Stomach smooth muscle (tissue), 2 donors: Measurements from ENCODE around the gene ARMH1.

ENCODE experiments used
- H3K27ac ChIP-seq: one replicate; pipeline ENCODE4 v1.7.0; 2013; ENCODE audit warnings: mild to moderate bottlenecking, low read length, inconsistent platforms
- H3K27me3 ChIP-seq, 2 donors: one replicate each; pipeline ENCODE4 v1.7.0; 2013; ENCODE audit warnings: low read length in 2 of 2; ENCODE audit not compliant: insufficient read depth in 2 of 2, control insufficient read depth in 1 of 2
- H3K36me3 ChIP-seq, 2 donors: one replicate each; pipeline ENCODE4 v1.7.0; 2013; ENCODE audit warnings: low read length in 2 of 2; ENCODE audit not compliant: control insufficient read depth in 2 of 2, insufficient read depth in 2 of 2
- H3K4me1 ChIP-seq: one replicate; pipeline ENCODE4 v1.7.0; 2013; ENCODE audit warnings: low read length; ENCODE audit not compliant: control insufficient read depth, insufficient read depth
- H3K4me3 ChIP-seq, 2 donors: one replicate each; pipeline ENCODE4 v1.7.0; 2013; ENCODE audit warnings: low read length in 2 of 2
- H3K9ac ChIP-seq, 2 donors: one replicate each; pipeline ENCODE4 v1.7.0; 2013; ENCODE audit warnings: low read length in 2 of 2, mild to moderate bottlenecking in 1 of 2
- H3K9me3 ChIP-seq, 2 donors: one replicate each; pipeline ENCODE4 v1.7.0; 2013; ENCODE audit warnings: low read length in 2 of 2; ENCODE audit not compliant: control insufficient read depth in 2 of 2
- donor health status: healthy.
- donor health status: Pancreatic carcinoma.

ARMH1 gene

DNA sequence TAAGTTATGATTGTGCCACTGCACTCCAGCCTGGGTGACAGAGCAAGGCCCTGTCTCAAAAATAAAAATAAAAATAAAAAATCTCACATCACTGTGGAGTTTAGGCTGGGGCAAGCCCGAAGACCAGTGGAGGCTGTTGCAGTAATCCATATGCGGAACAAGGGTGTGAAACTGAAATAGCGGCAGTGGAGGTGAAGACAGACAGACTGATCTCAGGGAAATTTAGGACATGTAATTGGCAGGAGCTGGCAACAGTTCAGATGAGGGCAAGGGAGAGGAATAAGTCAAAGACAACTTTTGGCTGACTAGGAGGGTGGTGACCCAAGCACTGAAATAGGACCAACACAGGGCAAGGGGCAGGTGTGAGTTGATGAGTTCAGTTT lies 8.4 kb downstream of the ARMH1 start:
- no peaks in the 10 kb centered on the region for H3K27me3 ChIP-seq
- H3K4me1 ChIP-seq, result no peaks in the 10 kb centered on the region
- no peak overlapping the region for H3K4me3 ChIP-seq
- no peak overlapping the region for H3K9ac ChIP-seq
- no peak overlapping the region for H3K27ac ChIP-seq
- H3K9me3 ChIP-seq, result no peaks in the 10 kb centered on the region
- H3K36me3 ChIP-seq, result no peaks in the 10 kb centered on the region

DNA sequence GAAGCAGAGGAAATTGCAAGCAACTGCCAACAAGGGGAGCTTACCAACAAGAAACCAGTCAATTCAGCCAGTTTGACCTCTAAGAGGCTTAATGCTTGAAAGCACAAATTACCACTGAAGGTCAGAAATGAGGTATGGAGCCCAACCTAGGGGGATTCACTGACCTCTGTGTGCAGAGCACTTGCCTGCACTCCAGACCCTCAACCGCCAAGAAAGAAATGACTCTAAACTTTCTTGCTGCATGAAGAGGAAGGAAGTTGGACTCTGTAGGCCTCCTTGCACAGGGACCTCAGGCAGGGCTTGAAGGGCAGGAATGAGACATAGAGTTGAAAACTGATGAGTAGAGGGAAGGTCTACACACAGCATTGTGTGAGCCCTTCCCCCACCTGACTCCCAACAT lies 10.0 kb downstream of the ARMH1 start:
- no peak overlapping the region for H3K9ac ChIP-seq
- H3K27ac ChIP-seq, result no peak overlapping the region
- no peaks in the 10 kb centered on the region for H3K36me3 ChIP-seq
- H3K4me1 ChIP-seq, result no peaks in the 10 kb centered on the region
- H3K9me3 ChIP-seq, result no peaks in the 10 kb centered on the region
- no peaks in the 10 kb centered on the region for H3K27me3 ChIP-seq
- no peak overlapping the region for H3K4me3 ChIP-seq

DNA sequence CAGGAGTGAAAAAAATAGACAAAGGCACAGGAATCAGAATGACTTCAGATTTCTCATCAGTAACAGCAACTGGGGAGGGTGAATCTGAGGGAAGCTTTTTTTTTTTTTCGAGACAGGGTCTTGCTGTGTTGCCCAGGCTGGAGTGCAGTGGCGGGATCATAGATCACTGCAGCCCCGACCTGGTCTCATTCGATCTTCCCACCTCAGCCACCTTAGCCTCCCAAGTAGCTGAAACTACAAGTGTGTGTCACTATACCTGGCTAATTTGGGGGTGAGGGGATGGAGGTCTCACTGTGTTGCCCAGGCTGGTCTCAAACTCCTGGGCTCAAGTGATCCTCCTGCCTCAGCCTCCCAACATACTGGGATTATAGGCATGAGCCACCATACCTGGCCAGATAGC lies 10.7 kb downstream of the ARMH1 start:
- no peak overlapping the region for H3K4me3 ChIP-seq
- H3K4me1 ChIP-seq, result no peaks in the 10 kb centered on the region
- H3K9me3 ChIP-seq, result no peaks in the 10 kb centered on the region
- H3K9ac ChIP-seq, result no peak overlapping the region
- no peaks in the 10 kb centered on the region for H3K36me3 ChIP-seq
- no peaks in the 10 kb centered on the region for H3K27me3 ChIP-seq
- no peak overlapping the region for H3K27ac ChIP-seq

DNA sequence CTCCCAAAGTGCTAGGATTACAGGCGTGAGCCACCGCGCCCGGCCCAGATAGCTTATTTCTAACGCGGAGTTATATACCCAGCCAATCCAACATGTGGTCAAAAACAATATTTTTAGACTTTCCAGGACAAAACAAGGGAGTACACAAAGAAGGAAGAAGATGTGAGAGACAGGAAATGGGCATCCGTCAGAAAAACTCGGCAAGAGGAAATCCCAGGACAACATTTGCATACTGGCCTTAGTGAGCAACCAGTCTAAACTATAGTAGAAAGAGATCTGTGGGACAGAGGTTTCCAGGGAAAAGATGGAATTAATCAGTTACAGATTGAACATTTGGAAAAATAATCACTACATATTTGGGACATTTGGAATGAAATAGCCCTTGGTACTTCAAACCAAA lies 11.4 kb downstream of the ARMH1 start:
- no peak overlapping the region for H3K27ac ChIP-seq

DNA sequence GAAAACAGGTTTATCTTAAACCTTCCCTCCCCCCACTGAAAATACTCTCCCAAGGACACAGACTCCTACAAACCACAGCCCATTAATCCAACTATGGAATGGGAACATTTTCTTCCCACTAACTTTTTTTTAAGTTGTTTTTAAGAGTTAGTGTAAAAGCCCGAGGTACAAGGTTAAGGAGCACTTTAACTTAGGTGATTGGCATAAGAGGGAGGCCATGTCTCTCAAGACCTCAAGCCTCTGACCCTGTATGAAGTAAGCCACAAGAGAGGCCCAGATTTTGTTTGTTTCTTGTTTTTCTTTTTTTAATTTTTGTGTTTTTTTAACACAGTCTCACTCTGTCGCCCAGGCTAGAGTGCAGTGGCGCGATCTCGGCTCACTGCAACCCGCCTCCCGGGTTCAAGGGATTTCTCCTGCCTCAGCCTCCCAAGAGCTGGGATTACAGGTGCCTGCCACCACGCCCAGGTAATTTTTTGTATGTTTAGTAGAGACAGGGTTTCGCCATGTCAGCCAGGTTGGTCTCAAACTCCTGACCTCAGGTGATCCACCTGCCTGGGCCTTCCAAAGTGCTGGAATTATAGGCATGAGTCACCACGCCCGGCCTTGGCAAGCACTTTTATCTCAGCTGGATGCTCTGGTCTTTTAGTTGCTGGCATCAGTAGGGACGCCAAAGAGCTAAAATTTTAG lies 14.4 kb downstream of the ARMH1 start:
- Histone ChIP-seq H3K4me1 (no peaks in the 10 kb centered on the region), H3K4me3 (no peak overlapping the region), H3K9me3 (no peaks in the 10 kb centered on the region), H3K9ac (no peak overlapping the region), H3K27me3 (no peaks in the 10 kb centered on the region), H3K36me3 (no peaks in the 10 kb centered on the region), H3K27ac (no peak overlapping the region)

More for the DNA sequence above, 11.4 kb downstream of the ARMH1 start:
- Histone ChIP-seq H3K4me1 (no peaks in the 10 kb centered on the region), H3K4me3 (no peak overlapping the region), H3K27me3 (no peaks in the 10 kb centered on the region), H3K36me3 (no peaks in the 10 kb centered on the region), H3K9me3 (no peaks in the 10 kb centered on the region), H3K9ac (no peak overlapping the region)

DNA sequence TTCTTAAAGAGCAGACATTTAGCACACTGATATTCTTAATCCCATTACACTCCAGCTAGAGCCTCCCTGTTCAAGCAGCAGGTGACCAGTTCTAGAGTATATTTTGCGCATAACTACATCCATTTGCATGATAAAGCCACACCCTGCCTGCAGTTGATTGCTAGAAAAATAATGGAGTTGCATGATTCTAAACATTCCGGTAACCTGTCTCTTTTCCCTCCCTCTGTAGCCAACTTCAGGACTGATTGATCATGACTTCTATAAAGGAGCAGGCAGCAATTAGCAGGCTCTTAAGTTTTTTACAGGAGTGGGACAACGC lies 14.9 kb downstream of the ARMH1 start:
- H3K27me3 ChIP-seq, result no peaks in the 10 kb centered on the region
- H3K4me1 ChIP-seq, result no peaks in the 10 kb centered on the region
- H3K9ac ChIP-seq, result no peak overlapping the region
- H3K9me3 ChIP-seq, result no peaks in the 10 kb centered on the region
- H3K4me3 ChIP-seq, result no peak overlapping the region
- H3K27ac ChIP-seq, result no peak overlapping the region
- no peaks in the 10 kb centered on the region for H3K36me3 ChIP-seq

DNA sequence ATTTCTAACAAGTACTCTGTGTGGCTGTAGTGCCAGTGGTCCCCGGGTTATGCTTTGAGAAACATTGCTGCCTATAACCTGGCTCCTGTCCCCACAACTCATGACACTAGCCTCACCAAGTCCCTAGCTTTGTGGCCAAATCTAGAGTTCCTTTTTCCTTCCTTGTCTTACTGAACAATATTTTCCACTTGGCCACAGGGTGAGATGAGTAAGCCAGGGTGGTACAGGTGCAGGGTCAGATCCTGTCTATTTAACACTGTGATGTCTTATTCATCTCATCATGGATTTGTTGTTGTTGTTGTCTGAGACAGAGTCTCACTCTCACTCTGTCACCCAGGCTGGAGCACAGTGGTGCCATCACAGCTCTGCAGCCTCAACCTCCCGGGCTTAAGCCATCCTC lies 18.6 kb downstream of the ARMH1 start:
- H3K36me3 ChIP-seq, result no peaks in the 10 kb centered on the region
- H3K4me1 ChIP-seq, result no peaks in the 10 kb centered on the region
- H3K27me3 ChIP-seq, result no peaks in the 10 kb centered on the region
- no peak overlapping the region for H3K4me3 ChIP-seq
- H3K9me3 ChIP-seq, result no peaks in the 10 kb centered on the region
- no peak overlapping the region for H3K27ac ChIP-seq
- no peak overlapping the region for H3K9ac ChIP-seq

DNA sequence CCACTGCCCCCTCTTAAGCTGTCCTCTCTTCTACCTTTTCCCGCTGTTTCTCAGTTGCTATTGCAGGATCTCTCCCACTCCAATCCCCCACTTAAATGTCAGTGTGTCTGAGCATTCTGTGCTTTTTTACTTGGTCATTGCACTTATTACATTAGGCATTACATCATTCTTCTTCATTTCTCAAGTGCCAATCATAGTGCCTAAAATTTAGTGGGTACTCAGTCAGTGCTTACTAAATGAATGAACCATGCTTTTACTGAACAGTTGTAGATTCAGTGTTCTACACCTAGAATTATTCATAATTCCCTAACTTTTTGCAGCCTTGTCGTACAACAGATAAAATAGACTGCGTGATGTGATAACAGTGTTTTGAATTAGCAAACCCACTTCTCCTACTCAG lies 19.4 kb downstream of the ARMH1 start:
- H3K36me3 ChIP-seq, result no peaks in the 10 kb centered on the region
- H3K27me3 ChIP-seq, result no peaks in the 10 kb centered on the region
- H3K9ac ChIP-seq, result no peak overlapping the region
- no peak overlapping the region for H3K4me3 ChIP-seq
- no peaks in the 10 kb centered on the region for H3K4me1 ChIP-seq
- H3K9me3 ChIP-seq, result no peaks in the 10 kb centered on the region
- H3K27ac ChIP-seq, result no peak overlapping the region

DNA sequence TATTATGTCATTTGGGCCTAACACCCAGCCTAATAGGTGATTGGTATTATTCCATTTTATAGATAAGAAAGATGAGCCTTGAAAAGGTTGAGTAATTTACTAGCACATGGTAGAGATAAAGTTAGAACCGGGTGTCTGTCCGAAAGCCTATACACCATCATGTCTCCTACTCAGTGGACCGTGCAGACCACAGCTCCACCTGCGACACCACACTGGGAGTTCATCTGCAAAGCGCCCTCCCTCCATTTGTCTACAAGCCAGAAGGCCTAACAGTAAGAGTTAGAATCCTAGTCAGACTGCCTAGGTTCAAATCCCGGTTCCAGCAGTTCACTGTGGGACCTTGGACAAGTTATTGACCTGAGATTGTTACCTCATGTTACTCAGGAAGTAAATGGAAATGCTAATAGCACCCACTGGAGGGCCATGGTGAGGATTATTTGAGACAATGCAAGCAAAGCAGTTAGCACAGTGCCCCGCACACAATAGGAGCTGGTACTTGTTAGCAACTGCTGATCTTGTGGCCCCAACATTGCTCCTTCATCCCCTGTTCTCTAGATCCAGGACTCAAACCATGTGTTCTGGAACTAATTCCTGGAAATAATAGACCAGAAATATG lies 20.5 kb downstream of the ARMH1 start:
- Histone ChIP-seq H3K36me3 (no peaks in the 10 kb centered on the region), H3K27me3 (no peaks in the 10 kb centered on the region), H3K4me3 (no peak overlapping the region), H3K9me3 (no peaks in the 10 kb centered on the region), H3K27ac (no peak overlapping the region), H3K9ac (no peak overlapping the region), H3K4me1 (no peaks in the 10 kb centered on the region)

DNA sequence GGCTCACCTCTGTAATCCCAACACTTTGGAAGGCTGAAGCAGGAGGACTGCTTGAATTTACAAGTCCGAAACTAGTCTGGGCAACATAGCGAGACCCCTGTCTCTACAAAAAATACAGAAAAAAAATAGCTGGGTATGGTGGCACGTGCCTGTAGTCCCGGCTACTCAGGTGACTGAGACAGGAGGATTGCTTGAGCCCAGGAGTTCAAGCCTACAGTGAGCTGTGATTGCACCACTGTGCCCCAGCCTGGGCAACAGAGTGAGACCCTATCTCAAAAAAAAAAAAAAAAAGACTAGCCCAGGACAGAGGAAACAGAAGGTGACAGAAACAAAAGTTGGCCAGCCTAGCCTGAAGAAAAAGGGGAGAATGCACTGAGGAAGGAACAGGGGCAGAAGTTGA lies 21.2 kb downstream of the ARMH1 start:
- Histone ChIP-seq H3K9ac (no peak overlapping the region), H3K4me3 (no peak overlapping the region), H3K27ac (no peak overlapping the region), H3K27me3 (no peaks in the 10 kb centered on the region), H3K9me3 (no peaks in the 10 kb centered on the region), H3K4me1 (no peaks in the 10 kb centered on the region), H3K36me3 (no peaks in the 10 kb centered on the region)

DNA sequence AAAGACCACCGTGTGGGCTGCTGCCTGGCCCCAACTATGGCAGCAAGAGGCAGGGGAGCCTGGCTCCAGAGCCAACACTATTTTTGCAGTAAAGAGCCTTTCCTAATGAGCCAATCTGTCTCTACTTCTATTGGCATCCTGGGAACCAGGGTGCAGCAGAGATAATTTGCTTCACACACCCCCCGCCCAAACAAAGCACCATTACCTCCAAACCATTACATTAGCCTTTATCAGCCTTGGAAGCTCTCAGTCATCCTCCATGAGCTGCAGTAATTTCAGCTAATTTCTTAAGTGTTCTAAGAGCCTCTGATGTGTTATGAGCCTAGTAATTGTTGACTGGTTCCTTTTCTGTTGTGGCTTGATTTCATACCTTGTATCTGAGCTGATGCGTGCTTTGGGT lies 21.6 kb downstream of the ARMH1 start:
- Histone ChIP-seq H3K4me1 (no peaks in the 10 kb centered on the region), H3K9me3 (no peaks in the 10 kb centered on the region), H3K27me3 (no peaks in the 10 kb centered on the region), H3K4me3 (no peak overlapping the region), H3K36me3 (no peaks in the 10 kb centered on the region), H3K27ac (no peak overlapping the region), H3K9ac (no peak overlapping the region)
